HG03439 (cell line): Measurements from ENCODE around the gene THRSP.
"Not testable (repeated sequence)": the region's sequence is repeated elsewhere in the genome, so short reads cannot be mapped to it uniquely, and the experiment has no call there.

ENCODE experiments used
- ATAC-seq: cut with Tn5 transposase; IDR thresholded peaks from one replicate; pipeline ENCODE4 v1.9.1; 2021; ENCODE audit warnings: mild to moderate bottlenecking, moderate library complexity; ENCODE audit not compliant: unreplicated experiment

The THRSP gene

GRCh38 chr11:78062671-78063070, 990 bp upstream of the THRSP start:
- ATAC-seq: no peak

GRCh38 chr11:78065203-78065602, 1.5 kb downstream of the THRSP start:
- ATAC-seq: no peak

GRCh38 chr11:78066471-78066870, 2.8 kb downstream of the THRSP start:
- no peak for ATAC-seq

- ATAC-seq: no peak
Observed at GRCh38 chr11:78067704-78068103, 4.0 kb downstream of the THRSP start.

- no peak for ATAC-seq
Observed at GRCh38 chr11:78069465-78069864, 5.8 kb downstream of the THRSP start.

- no peak for ATAC-seq
Observed at GRCh38 chr11:78070621-78071020, 7.0 kb downstream of the THRSP start.

GRCh38 chr11:78071717-78072116, 8.1 kb downstream of the THRSP start:
- ATAC-seq: no peak

- ATAC-seq: no peak
Observed at GRCh38 chr11:78072455-78072854, 8.8 kb downstream of the THRSP start.

- ATAC-seq: no peak
Observed at GRCh38 chr11:78074756-78075155, 11.1 kb downstream of the THRSP start.

- ATAC-seq: no peak
Observed at GRCh38 chr11:78076733-78077403, 13.2 kb downstream of the THRSP start.

- not testable (repeated sequence) for ATAC-seq
Observed at GRCh38 chr11:78077592-78077991, 13.9 kb downstream of the THRSP start.

- ATAC-seq: no peak
Observed at GRCh38 chr11:78078218-78079167, 14.8 kb downstream of the THRSP start.

- ATAC-seq: peak; percentile 77
Observed at GRCh38 chr11:78079232-78080083, 15.8 kb downstream of the THRSP start, which contains the start of gene NDUFC2. TSS of gene NDUFC2 (minus strand) at chr11:78079862. CDS start at chr11:78079744, 118 bp downstream.

GRCh38 chr11:78080084-78080817, 16.6 kb downstream of the THRSP start:
- no peak for ATAC-seq

GRCh38 chr11:78080818-78081495, 17.3 kb downstream of the THRSP start:
- no peak for ATAC-seq

- no peak for ATAC-seq
Observed at GRCh38 chr11:78081583-78081982, 17.9 kb downstream of the THRSP start.

GRCh38 chr11:78082146-78082545, 18.5 kb downstream of the THRSP start:
- no peak for ATAC-seq

GRCh38 chr11:78083021-78083420, 19.4 kb downstream of the THRSP start:
- ATAC-seq: no peak

GRCh38 chr11:78084506-78084905, 20.8 kb downstream of the THRSP start:
- not testable (repeated sequence) for ATAC-seq

GRCh38 chr11:78085972-78086371, 22.3 kb downstream of the THRSP start:
- no peak for ATAC-seq
